GM19438 (cell line): ENCODE results near the gene SCAPER.
"Not testable (repeated sequence)": the region's sequence is repeated elsewhere in the genome, so short reads cannot be mapped to it uniquely, and the experiment has no call there.

ENCODE experiments used
- ATAC-seq: cut with Tn5 transposase; IDR thresholded peaks from one replicate; pipeline ENCODE4 v1.9.1; 2021; ENCODE audit warnings: low read depth; ENCODE audit not compliant: unreplicated experiment

The SCAPER gene

GRCh38 chr15:76298986-76299385 lies 606.2 kb downstream of the SCAPER start:
- no peak for ATAC-seq

DNA sequence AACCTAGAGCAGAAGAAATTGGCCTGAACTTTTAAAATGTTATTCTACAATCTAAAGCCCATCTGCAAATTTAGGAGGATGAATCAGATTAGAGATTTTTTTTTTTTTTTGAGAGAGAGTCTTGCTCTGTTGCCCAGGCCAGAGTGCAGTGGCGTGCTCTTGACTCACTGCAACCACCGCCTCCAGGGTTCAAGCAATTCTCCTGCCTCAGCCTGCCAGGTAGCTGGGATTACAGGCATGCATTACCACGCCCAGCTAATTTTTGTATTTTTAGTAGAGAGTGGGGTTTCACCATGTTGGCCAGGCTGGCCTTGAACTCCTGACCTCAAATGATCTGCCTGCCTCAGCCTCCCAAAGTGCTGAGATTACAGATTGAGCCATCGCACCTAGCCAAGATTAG lies 607.2 kb downstream of the SCAPER start:
- not testable (repeated sequence) for ATAC-seq
